Coronary artery (tissue), 2 donors: Measurements from ENCODE around the gene CCDC33.

Experiments
- DNase-seq: peaks from one replicate; pipeline ENCODE4 v3.0.0-alpha.2; 2017; ENCODE audit warnings: low spot score
- H3K27ac ChIP-seq, 2 donors: fragments of 200-600 bp; sonication (generic); one replicate each; pipeline ENCODE4 v1.5.1; 2016 to 2019
- H3K4me3 ChIP-seq: fragments of 200-600 bp; sonication (generic); 2 replicates; pipeline ENCODE4 v1.5.1; 2016; ENCODE audit warnings: mild to moderate bottlenecking, moderate library complexity
- TF ChIP-seq, protein P1 (sequence below): fragments of 200-600 bp; sonication (generic); IDR thresholded peaks from one replicate; pipeline ENCODE4 v1.5.1; 2019; ENCODE audit warnings: antibody characterized with exemption

The CCDC33 gene

GRCh38 chr15:74196175-74196574, 40.0 kb upstream of the CCDC33 start:
- DNase-seq = no peak
- H3K27ac ChIP-seq = no peak overlapping the region
- TF ChIP-seq, protein P1, sequence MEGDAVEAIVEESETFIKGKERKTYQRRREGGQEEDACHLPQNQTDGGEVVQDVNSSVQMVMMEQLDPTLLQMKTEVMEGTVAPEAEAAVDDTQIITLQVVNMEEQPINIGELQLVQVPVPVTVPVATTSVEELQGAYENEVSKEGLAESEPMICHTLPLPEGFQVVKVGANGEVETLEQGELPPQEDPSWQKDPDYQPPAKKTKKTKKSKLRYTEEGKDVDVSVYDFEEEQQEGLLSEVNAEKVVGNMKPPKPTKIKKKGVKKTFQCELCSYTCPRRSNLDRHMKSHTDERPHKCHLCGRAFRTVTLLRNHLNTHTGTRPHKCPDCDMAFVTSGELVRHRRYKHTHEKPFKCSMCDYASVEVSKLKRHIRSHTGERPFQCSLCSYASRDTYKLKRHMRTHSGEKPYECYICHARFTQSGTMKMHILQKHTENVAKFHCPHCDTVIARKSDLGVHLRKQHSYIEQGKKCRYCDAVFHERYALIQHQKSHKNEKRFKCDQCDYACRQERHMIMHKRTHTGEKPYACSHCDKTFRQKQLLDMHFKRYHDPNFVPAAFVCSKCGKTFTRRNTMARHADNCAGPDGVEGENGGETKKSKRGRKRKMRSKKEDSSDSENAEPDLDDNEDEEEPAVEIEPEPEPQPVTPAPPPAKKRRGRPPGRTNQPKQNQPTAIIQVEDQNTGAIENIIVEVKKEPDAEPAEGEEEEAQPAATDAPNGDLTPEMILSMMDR = no peak
- no peak overlapping the region for H3K4me3 ChIP-seq

- Histone ChIP-seq H3K27ac (no peak overlapping the region), H3K4me3 (no peak overlapping the region)
- TF ChIP-seq, protein P1 = no peak
- no peak for DNase-seq
These were observed 38.8 kb upstream of the CCDC33 start for GRCh38 chr15:74197176-74197965.

GRCh38 chr15:74199297-74199652, 36.9 kb upstream of the CCDC33 start:
- Histone ChIP-seq H3K4me3 (no peak overlapping the region), H3K27ac (no peak overlapping the region)
- DNase-seq = no peak
- TF ChIP-seq, protein P1 = no peak

GRCh38 chr15:74200412-74200815, 35.7 kb upstream of the CCDC33 start:
- no peak overlapping the region for H3K4me3 ChIP-seq
- H3K27ac ChIP-seq = peak overlapping the region in 1 of 2 donors; percentile 20
- no peak for DNase-seq
- TF ChIP-seq, protein P1 = no peak

- DNase-seq = no peak
- TF ChIP-seq, protein P1 = no peak
- Histone ChIP-seq H3K4me3 (no peak overlapping the region), H3K27ac (peak overlapping the region in 1 of 2 donors; percentile 63)
These were observed 35.2 kb upstream of the CCDC33 start for GRCh38 chr15:74200871-74201419.

- Histone ChIP-seq H3K4me3 (no peak overlapping the region), H3K27ac (peak overlapping the region in 1 of 2 donors; percentile 63)
- TF ChIP-seq, protein P1 = no peak
- DNase-seq = no peak
These were observed 34.3 kb upstream of the CCDC33 start for GRCh38 chr15:74201710-74202420.
